ENCODE measurements around the gene HMOX1.

The HMOX1 gene

GRCh38 chr22:35346596-35347220 lies 34.2 kb upstream of the HMOX1 start:
- Mint-ChIP-seq H3K27ac (no peak overlapping the region), H3K4me1 (ENCODE audit: low read depth) (peaks cover 9% of the 10 kb centered on the region), H3K36me3 (ENCODE audit: low read depth) (peaks cover 4% of the 10 kb centered on the region), H3K9me3 (no peaks in the 10 kb centered on the region), H3K4me3 (no peak overlapping the region), H3K27me3 (ENCODE audit: low read depth) (no peaks in the 10 kb centered on the region)

DNA sequence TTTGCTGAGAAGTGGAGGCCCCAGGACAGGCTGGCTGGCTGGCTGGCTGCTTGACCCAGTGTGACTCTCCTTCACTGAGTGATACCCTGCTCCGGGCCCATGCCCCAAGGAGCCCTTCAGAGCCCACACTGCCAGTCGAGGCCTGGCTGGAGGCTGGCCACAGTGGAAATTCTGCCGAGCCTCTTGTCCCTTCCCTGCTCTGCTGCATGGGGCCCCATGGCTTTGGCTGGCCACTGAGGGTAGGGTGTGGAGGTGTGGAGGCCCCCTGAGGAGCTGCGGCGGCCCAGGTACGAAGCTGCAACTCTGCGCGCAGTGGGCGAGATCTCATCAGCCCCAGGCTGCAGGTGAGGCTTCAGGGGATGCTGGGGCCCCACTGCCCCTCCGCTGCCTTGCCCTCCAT lies 33.4 kb upstream of the HMOX1 start:
- H3K36me3 Mint-ChIP-seq (ENCODE audit: low read depth) = peaks cover 4% of the 10 kb centered on the region
- H3K27me3 Mint-ChIP-seq (ENCODE audit: low read depth) = no peaks in the 10 kb centered on the region
- peaks cover 14% of the 10 kb centered on the region for H3K4me1 Mint-ChIP-seq (ENCODE audit: low read depth)
- no peaks in the 10 kb centered on the region for H3K9me3 Mint-ChIP-seq
- no peak overlapping the region for H3K27ac Mint-ChIP-seq
- no peak overlapping the region for H3K4me3 Mint-ChIP-seq

DNA sequence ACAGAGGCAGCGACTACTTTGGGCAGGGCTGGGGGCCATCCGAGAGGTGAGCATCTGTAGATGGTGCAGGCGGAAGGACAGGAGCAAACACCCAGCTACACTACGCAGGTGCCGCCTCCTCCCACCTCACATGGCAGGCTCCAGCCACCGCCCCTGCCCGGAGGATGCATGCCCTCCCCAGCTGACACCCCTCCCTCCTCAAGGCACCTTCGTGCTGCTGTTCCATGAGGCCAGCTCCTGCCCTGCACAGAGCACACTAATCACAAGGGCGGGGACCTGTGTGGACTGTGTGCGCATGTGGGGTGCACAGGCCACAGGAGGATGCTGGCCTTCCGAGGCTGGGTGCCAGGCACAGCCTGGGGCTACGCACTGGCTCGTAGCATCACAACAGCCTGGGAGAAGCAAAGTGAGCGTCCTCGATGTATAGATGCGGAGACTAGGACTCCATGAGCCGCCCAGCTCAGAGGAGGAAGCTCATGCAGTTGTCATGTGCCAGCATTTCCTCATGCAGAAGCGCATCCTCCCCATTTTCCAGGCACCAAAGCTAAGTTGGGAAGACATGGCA lies 32.8 kb upstream of the HMOX1 start:
- Mint-ChIP-seq H3K27me3 (ENCODE audit: low read depth) (no peaks in the 10 kb centered on the region), H3K9me3 (no peaks in the 10 kb centered on the region), H3K4me1 (ENCODE audit: low read depth) (peaks cover 16% of the 10 kb centered on the region), H3K27ac (no peak overlapping the region), H3K36me3 (ENCODE audit: low read depth) (peaks cover 4% of the 10 kb centered on the region), H3K4me3 (no peak overlapping the region)

DNA sequence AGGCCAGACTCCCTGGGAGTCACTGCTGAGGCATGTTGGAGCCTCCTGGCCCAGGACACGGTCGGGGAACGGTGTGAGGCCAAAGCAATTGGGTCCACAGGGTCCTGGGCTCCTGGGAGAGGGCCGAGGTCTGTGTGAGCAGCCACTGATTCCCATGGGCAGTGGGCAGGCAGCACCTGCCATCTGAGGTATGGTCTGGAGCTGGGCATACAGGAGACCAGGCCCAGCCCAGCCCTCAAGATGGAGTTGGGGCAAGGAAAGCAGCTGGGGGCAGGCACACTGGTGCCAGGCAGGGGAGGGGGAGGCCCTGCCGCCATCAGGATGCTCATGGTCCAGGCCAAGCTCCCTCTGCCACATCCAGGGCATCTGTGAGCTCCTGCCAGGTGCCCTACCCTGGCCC lies 32.2 kb upstream of the HMOX1 start:
- Mint-ChIP-seq H3K36me3 (ENCODE audit: low read depth) (peaks cover 4% of the 10 kb centered on the region), H3K27ac (no peak overlapping the region), H3K27me3 (ENCODE audit: low read depth) (no peaks in the 10 kb centered on the region), H3K4me3 (no peak overlapping the region), H3K4me1 (ENCODE audit: low read depth) (peaks cover 16% of the 10 kb centered on the region), H3K9me3 (no peaks in the 10 kb centered on the region)

- Mint-ChIP-seq H3K9me3 (no peaks in the 10 kb centered on the region), H3K4me1 (ENCODE audit: low read depth) (peaks cover 16% of the 10 kb centered on the region), H3K4me3 (no peak overlapping the region), H3K27ac (no peak overlapping the region), H3K27me3 (ENCODE audit: low read depth) (no peaks in the 10 kb centered on the region), H3K36me3 (ENCODE audit: low read depth) (peaks cover 4% of the 10 kb centered on the region)
Observed at GRCh38 chr22:35349368-35349703, 31.6 kb upstream of the HMOX1 start.

- no peak overlapping the region for H3K27ac Mint-ChIP-seq
- H3K36me3 Mint-ChIP-seq (ENCODE audit: low read depth) = peaks cover 4% of the 10 kb centered on the region
- H3K27me3 Mint-ChIP-seq (ENCODE audit: low read depth) = no peaks in the 10 kb centered on the region
- H3K4me1 Mint-ChIP-seq (ENCODE audit: low read depth) = peaks cover 16% of the 10 kb centered on the region
- H3K9me3 Mint-ChIP-seq = no peaks in the 10 kb centered on the region
- no peak overlapping the region for H3K4me3 Mint-ChIP-seq
Observed at GRCh38 chr22:35349704-35350538, 31.0 kb upstream of the HMOX1 start.

DNA sequence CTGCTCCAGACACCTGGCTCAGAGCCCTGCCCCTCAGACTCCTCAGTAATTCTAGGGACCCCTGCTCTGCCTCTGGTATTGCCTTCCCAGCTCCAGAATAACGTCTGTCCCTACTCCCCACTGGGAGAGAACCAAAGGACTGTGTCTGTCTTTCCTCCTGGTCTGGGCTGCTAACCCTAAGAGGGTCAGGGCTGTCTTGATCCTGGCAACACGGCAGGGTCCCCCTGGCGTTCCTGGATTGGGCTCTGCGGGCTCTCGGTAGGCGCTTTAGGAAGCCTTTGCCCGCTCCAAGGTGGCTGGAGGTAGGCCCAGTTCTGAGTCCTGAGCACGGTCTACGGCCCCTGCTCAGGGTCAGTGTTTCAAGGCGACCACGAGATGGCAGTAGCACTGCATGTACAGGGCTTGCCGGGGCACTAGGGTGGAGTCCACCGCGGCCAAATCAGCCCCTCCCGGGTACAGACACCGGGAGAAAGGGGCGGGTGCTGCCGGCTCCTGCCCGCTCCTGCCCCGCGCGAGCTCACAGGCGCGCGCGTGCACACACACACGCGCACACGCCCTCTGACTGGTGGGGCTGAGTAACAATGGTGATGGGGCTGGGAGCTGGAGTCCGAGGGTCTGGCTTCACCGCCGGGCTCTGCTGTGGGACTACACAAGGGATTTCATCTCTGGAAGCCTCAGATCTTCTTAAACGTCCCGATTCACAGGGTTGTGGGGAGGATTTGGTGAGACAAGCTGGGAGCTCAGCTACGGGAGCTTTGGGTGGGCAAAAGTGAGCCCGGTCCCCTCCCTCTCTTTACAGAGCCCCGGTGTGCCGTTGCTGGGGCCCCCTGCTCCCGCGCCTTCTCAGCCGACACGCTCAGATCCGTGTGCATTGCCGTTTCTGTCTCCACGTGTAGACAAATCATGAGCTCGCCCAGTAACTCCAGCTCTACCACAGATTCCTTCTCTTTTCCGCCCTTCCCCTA lies 30.1 kb upstream of the HMOX1 start:
- no peaks in the 10 kb centered on the region for H3K9me3 Mint-ChIP-seq
- H3K27me3 Mint-ChIP-seq (ENCODE audit: low read depth) = no peaks in the 10 kb centered on the region
- H3K27ac Mint-ChIP-seq = peak overlapping the region; percentile 29
- H3K4me3 Mint-ChIP-seq = peak overlapping the region; percentile 72
- peaks cover under 1% of the 10 kb centered on the region for H3K36me3 Mint-ChIP-seq (ENCODE audit: low read depth)
- peaks cover 16% of the 10 kb centered on the region for H3K4me1 Mint-ChIP-seq (ENCODE audit: low read depth)

GRCh38 chr22:35352214-35353111 lies 28.4 kb upstream of the HMOX1 start:
- peak overlapping the region; percentile 59 for H3K27ac Mint-ChIP-seq
- H3K9me3 Mint-ChIP-seq = no peaks in the 10 kb centered on the region
- no peak overlapping the region for H3K4me3 Mint-ChIP-seq
- peaks cover 18% of the 10 kb centered on the region for H3K4me1 Mint-ChIP-seq (ENCODE audit: low read depth)
- peaks cover 4% of the 10 kb centered on the region for H3K27me3 Mint-ChIP-seq (ENCODE audit: low read depth)
- no peaks in the 10 kb centered on the region for H3K36me3 Mint-ChIP-seq (ENCODE audit: low read depth)

DNA sequence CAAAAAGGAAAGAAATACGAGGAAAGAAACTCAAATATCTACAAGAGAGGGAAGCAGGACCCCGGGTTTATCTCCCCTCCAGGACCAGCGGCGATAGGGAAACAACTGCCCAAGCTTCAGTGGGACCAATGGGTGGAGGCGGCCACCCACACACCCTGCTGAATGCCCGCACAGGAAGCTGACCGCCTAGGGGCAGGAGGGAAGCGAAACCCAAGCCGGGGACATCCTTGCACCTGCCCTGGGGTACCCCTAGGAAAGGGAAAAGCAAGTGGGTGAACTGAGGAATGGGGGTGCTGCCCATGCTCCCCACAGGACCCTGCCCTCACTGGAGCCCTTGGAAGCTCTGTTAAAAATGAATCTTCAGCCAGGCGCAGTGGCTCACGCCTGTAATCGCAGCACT lies 27.6 kb upstream of the HMOX1 start:
- Mint-ChIP-seq H3K27me3 (ENCODE audit: low read depth) (peaks cover 8% of the 10 kb centered on the region), H3K4me1 (ENCODE audit: low read depth) (peaks cover 18% of the 10 kb centered on the region), H3K9me3 (no peaks in the 10 kb centered on the region), H3K36me3 (ENCODE audit: low read depth) (no peaks in the 10 kb centered on the region), H3K4me3 (no peak overlapping the region), H3K27ac (no peak overlapping the region)

GRCh38 chr22:35354068-35354467 lies 26.8 kb upstream of the HMOX1 start:
- H3K27ac Mint-ChIP-seq = no peak overlapping the region
- H3K36me3 Mint-ChIP-seq (ENCODE audit: low read depth) = no peaks in the 10 kb centered on the region
- no peak overlapping the region for H3K4me3 Mint-ChIP-seq
- H3K27me3 Mint-ChIP-seq (ENCODE audit: low read depth) = peaks cover 11% of the 10 kb centered on the region
- peaks cover 18% of the 10 kb centered on the region for H3K4me1 Mint-ChIP-seq (ENCODE audit: low read depth)
- no peaks in the 10 kb centered on the region for H3K9me3 Mint-ChIP-seq

DNA sequence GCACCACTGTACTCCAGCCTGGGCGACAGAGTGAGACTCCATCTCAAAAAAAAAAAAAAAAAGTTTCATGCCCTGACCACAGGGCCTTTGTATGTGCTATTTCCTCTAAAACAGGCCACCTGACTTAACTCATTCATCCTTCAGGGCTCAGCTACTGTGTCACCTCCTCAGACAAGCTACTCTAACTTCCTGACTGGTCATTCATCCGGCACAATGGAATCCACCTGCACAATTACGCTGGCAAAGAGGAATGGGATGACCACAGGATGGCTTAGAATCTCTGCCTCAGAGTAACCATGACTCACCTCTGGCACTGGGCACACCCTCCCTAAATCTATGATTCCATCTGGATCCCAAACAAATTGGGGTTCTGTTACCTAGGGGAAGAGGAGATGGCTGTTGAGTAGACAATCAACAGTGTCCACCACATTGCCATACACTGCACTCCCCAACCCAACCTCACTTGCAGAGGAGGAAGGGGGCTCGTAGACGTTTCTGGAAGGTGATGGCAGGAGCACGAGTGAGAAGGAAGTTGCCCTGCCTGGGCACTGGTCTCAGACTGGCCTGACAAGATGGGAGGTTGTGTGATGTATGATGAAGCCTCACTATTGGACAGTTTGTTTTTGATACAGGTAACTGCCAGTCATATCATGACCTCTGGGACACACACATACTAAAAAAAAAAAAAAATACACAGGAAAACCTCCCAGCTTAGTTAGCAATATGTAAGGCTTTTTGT lies 22.8 kb upstream of the HMOX1 start:
- Mint-ChIP-seq H3K4me3 (no peak overlapping the region), H3K27me3 (ENCODE audit: low read depth) (peaks cover 11% of the 10 kb centered on the region), H3K4me1 (ENCODE audit: low read depth) (peaks cover 2% of the 10 kb centered on the region), H3K27ac (no peak overlapping the region), H3K36me3 (ENCODE audit: low read depth) (no peaks in the 10 kb centered on the region), H3K9me3 (no peaks in the 10 kb centered on the region)

- Mint-ChIP-seq H3K4me1 (ENCODE audit: low read depth) (peaks cover 2% of the 10 kb centered on the region), H3K4me3 (no peak overlapping the region), H3K36me3 (ENCODE audit: low read depth) (no peaks in the 10 kb centered on the region), H3K9me3 (no peaks in the 10 kb centered on the region), H3K27me3 (ENCODE audit: low read depth) (peaks cover 11% of the 10 kb centered on the region), H3K27ac (no peak overlapping the region)
Observed at GRCh38 chr22:35359380-35360065, 21.4 kb upstream of the HMOX1 start.

Data from T-helper 1 cell treated with Interleukin-12 subunit alpha and Interleukin-12 subunit beta and Interleukin-4 antibody, amounts not matched to agents 30 μg/mL and 1 μg/mL, for 36 hours (primary cell).